D721Med (cell line): Measurements from ENCODE around the gene HRCT1.

Experiments used
- DNase-seq: peaks from one replicate; pipeline ENCODE4 v3.0.0; 2011; ENCODE audit warnings: low spot score; ENCODE audit not compliant: insufficient read length
- FAIRE-seq: peaks from 2 replicates; lab custom pipeline; 2011; peaks lifted over from hg19 to GRCh38; lab: Jason Lieb, UNC
- CTCF ChIP-seq: IDR thresholded peaks from 2 replicates; pipeline ENCODE4 v1.5.1; 2012; ENCODE audit warnings: mild to moderate bottlenecking, control low read depth; ENCODE audit not compliant: insufficient read depth; ENCODE audit errors: missing control alignments

Gene HRCT1

GRCh38 chr9:35861161-35861897 lies 44.7 kb upstream of the HRCT1 start:
- FAIRE-seq, result no peak
- DNase-seq, result no peak
- TF ChIP-seq CTCF, result no peak

- no peak for DNase-seq
- no peak for TF ChIP-seq CTCF
- FAIRE-seq, result no peak
Observed at GRCh38 chr9:35862328-35862727, 43.7 kb upstream of the HRCT1 start.

GRCh38 chr9:35863583-35863982 lies 42.4 kb upstream of the HRCT1 start:
- DNase-seq (no peak), FAIRE-seq (no peak)
- TF ChIP-seq CTCF, result no peak

DNA sequence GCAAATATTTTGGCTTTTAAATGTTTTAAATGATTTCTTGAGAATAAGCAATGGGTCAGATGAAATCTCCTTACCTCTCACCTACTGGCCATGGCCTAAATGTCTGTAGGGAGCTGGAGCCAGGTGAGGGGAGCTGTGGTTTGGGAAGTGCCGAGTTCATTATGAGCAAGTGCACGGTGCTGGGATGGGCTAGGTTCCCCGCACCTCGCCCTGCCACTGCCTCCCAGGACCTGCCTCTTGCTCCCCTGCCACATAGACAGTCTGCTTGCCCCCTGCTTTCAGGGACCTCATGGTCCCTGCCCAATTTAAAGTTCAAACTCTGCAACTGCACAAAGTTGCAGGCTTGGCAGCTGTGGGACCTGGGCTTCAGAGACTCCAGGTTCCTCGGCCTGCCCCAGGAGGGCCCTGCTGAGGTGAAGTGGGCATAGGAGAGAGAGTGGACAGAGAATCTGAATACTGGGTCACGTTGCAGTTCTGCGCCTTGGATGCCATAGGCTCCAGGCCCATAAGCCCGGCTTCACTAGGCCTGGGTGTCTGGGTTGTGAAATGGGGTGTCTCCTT lies 41.2 kb upstream of the HRCT1 start:
- FAIRE-seq, result no peak
- DNase-seq, result no peak
- TF ChIP-seq CTCF, result no peak

- TF ChIP-seq CTCF, result no peak
- FAIRE-seq (no peak), DNase-seq (no peak)
Observed at GRCh38 chr9:35867538-35867937, 38.5 kb upstream of the HRCT1 start.

GRCh38 chr9:35868933-35869332 lies 37.1 kb upstream of the HRCT1 start:
- no peak for FAIRE-seq
- DNase-seq, result no peak
- no peak for TF ChIP-seq CTCF

- FAIRE-seq, result no peak
- no peak for DNase-seq
Observed at GRCh38 chr9:35869621-35870216, 36.3 kb upstream of the HRCT1 start.

More at GRCh38 chr9:35869621-35870216, 36.3 kb upstream of the HRCT1 start:
- TF ChIP-seq CTCF, result no peak
